ENCODE data around the gene MISP3. TPM values are rescaled to one million over a fixed set of nuclear protein-coding genes. Genes with fewer than 3 reads are reported as not detected.
A peak's percentile ranks its signal among the peaks of the same experiment; 100 is the strongest.

MISP3 gene
- total RNA-seq, 1 donor = 1.7 TPM

DNA sequence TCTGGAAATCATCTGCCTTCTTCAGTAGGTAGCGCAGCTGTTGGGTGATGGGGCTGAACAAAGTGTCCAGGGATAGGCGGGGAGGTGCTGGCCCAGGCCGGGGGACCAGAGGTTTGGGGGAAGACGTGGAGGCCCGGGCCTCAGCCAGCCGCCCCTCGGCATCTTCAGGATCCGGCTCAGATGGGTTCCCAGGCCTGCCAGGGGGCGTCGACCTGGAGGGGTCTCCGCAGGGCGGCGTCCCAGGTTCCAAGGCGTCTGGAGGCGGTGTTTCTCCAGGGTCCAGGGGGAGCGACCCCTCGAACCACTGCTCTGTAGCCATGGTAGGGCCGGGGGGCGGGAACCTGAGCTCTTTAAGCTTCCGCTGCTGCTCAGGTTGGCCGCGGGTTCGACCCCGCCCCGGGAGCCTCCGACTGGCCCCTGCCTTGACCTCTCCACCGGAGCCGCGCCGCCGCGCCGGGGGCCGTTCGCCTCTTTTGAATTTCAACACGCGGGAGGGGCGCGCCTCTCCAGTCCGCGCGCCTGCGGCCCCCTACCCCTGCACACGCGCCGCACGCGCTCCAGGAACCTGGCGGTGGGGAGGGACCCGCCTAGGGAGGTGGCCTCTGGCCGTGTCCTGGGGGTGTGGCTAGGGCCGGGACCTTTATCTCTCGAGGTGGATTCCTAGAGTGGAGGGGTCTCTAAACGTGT lies 12.9 kb downstream of the MISP3 start, which contains the start of gene C19orf67:
C19orf67 (minus strand) TSS at position 475 of the 687 bp plus-strand sequence; CDS start at position 319, 156 bp downstream.
- Histone ChIP-seq H3K9me3 (ENCODE audit: low read depth, low read length) (no peaks in the 10 kb centered on the region), H3K27me3 (ENCODE audit: insufficient read depth, low read length) (no peaks in the 10 kb centered on the region), H3K4me1 (ENCODE audit: insufficient read depth, low read length) (peaks cover 26% of the 10 kb centered on the region), H3K4me3 (ENCODE audit: low read length) (no peak within 1 kb of the TSS)

DNA sequence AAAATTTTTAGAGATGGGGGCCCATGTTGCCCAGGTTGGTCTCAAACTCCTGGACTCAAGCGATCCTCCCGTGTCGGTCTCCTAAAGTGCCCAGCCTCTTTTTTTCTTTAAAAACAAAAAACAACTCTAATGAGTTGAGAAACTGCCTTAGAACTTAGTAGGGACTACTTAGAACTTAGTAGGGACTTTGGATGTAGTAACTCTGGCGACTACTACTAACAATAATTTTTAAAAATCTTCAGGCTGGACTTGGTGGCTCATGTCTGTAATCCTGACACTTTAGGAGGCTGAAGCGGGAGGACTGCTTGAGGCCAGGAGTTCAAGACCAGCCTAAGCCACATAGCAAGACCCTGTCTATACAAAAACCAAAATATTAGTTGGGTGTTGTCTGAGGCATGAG lies 13.5 kb downstream of the MISP3 start:
- Histone ChIP-seq H3K27me3 (ENCODE audit: insufficient read depth, low read length) (no peaks in the 10 kb centered on the region), H3K4me1 (ENCODE audit: insufficient read depth, low read length) (peaks cover 19% of the 10 kb centered on the region), H3K4me3 (ENCODE audit: low read length) (no peak overlapping the region), H3K9me3 (ENCODE audit: low read depth, low read length) (no peaks in the 10 kb centered on the region)

DNA sequence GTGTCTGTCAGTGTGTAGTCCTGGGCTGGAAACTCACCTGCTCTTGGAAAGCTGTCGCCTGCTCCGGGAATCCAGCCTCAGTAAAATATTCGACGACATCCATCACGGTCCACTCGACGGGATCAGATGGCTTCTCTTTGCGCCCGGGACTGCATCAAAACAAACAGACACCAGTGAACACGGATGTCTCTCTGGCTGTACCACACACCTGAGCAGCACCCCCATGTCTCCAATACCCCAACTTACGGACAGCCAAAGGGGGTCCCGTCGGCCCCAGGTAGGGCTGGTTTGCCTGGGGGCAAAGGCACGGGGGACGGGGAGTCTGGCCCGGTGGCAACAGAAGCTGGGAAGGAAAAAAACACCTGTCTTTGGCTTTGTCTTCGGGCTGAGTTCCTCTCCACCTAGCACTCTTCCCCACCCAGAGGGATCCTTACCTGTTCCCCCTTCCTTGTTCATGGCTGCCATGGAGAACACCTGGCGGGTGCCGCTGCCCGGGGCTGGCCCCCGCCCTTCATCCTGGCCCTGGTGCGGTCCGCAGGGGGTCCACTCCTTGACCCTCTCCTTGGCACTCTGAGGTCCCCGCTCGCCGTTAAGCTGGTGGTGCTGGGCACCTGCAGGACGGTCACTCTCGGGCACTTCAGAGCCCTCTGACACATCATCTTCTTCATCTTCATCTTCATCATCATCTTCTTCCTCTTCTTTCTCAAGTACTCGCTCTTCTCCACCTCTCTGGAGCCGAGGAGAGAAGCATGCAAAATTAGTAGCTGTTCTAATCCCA lies 16.2 kb downstream of the MISP3 start:
- Histone ChIP-seq H3K9me3 (ENCODE audit: low read depth, low read length) (no peaks in the 10 kb centered on the region), H3K4me3 (ENCODE audit: low read length) (no peak overlapping the region), H3K4me1 (ENCODE audit: insufficient read depth, low read length) (peaks cover 16% of the 10 kb centered on the region), H3K27me3 (ENCODE audit: insufficient read depth, low read length) (no peaks in the 10 kb centered on the region)

DNA sequence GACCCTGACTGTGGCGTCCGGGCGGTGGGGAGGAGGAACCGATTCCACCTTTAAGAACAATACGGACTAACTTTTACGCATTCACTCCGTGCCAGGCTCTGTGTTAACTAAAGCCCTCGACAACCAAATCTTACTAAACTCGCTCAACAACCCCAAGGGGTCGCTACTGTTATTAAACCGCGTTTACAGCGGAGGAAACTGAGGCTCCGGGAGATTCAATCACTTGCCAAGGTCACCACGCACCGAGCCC lies 16.8 kb downstream of the MISP3 start:
- Histone ChIP-seq H3K4me3 (ENCODE audit: low read length) (no peak overlapping the region), H3K27me3 (ENCODE audit: insufficient read depth, low read length) (no peaks in the 10 kb centered on the region), H3K4me1 (ENCODE audit: insufficient read depth, low read length) (peaks cover 16% of the 10 kb centered on the region), H3K9me3 (ENCODE audit: low read depth, low read length) (no peaks in the 10 kb centered on the region)

DNA sequence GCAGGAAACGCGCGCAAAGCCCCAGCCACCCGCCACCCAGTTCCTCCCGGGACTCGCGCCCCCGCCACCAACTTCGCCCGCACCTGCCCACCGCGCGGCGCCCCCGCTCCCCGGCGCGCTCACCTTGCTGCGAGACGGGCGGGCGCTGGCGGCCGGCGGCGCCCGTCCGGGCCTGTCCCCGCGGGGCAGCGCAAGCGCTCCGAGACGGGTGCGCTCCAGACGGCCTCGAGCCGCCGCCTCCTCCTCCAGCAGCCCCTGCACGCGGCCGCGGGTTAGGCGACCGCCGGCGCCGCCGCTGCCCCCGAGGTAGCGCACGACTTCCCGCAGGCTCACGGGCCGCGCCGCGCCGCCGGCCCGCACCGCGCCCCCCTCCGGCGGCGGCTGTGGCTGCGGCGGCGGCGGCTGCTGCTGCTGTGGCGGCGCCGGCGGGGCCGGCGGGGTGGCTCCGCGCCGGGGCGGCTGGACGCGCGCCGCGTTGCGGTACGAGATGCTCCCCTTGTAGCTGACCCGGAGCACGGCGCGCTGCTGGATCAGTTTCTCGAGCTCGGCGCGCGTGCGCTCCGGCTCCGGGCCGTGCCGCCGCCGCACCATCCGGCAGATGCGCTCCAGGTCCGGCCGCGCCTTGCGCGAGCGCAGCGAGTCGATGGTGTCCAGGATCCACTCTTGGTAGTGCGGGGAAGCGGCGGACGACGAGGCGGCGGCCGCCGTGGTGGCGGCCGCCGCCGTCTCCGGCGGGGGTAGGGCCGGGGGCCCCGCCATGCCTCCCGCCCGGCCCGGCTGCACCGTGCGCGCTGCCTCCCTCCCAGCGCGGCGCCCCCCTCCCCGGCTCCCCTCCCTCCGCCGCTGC lies 17.3 kb downstream of the MISP3 start:
- Histone ChIP-seq H3K4me3 (ENCODE audit: low read length) (peak overlapping the region; percentile 51), H3K9me3 (ENCODE audit: low read depth, low read length) (no peaks in the 10 kb centered on the region), H3K4me1 (ENCODE audit: insufficient read depth, low read length) (peaks cover 16% of the 10 kb centered on the region), H3K27me3 (ENCODE audit: insufficient read depth, low read length) (no peaks in the 10 kb centered on the region)

DNA sequence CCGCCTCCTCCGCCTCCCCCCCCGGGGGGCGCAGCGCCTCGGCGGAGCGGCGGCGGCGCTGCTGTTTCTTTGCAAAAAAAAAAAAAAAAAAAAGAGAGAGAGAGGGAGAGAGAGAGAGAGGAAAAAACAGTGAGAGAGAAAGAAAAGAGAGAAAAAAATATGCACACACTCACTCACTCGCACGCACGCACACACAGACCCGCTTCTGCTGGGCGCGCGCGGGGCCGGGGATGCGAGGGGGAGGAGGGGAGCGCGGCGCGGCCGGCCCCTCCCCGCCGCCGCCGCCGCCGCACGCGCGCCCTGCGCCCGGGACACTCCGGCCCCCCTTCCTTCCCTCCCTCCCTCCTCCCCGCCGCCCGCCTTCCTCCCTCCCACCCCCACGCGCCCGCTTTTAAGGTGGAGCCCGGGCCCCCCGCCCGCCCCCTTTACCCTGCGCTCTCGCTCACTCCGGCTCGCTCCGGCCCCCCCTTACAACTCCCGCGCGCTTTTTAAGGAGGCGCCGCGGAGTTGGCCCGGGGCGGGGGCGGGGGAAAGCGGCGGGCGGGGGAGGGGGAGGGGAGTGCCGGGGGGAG lies 18.0 kb downstream of the MISP3 start, which contains the start of gene SAMD1:
SAMD1 (minus strand) TSS at position 243 of the 572 bp plus-strand sequence.
- Histone ChIP-seq H3K9me3 (ENCODE audit: low read depth, low read length) (no peaks in the 10 kb centered on the region), H3K4me3 (ENCODE audit: low read length) (peak within 1 kb of the TSS; percentile 68), H3K4me1 (ENCODE audit: insufficient read depth, low read length) (peaks cover 16% of the 10 kb centered on the region)

DNA sequence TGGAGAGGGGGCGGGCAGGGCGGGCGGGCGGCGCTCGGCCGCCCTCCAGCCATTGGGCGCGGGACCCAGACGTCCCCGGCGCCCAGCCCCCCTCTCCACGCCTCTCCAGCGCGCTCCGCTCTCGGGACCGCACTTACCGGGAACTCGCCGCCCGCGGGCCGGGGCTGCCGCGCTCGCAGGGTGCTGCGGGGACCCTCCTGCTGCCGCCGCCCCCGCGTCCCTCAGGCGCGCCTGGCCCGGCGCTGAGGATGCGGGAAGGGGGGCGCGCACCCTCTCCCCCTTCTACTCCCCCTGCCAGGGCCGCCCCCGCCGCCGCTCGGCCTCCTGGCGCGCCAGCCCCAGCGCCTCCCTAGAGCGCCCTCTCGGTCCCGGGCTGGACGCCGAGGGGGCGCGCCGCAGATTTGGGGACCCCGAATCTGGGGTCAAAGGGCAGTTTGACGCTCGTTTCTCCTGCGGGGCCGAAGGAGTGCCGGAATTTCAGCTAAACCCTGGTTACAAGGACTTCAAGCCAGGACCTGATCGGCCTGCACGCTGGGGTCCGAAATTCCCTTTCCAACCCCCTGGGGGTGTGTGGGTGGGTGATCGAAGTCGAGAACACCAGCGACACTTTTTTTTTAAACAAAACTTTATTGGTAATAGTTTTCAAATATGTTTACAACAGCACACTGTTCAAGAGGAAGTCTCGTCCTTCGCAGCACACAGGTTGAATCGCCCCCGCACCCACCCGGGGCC lies 18.7 kb downstream of the MISP3 start:
- no peaks in the 10 kb centered on the region for H3K27me3 ChIP-seq (ENCODE audit: insufficient read depth, low read length)
- H3K4me3 ChIP-seq (ENCODE audit: low read length) = peak overlapping the region; percentile 68
- H3K4me1 ChIP-seq (ENCODE audit: insufficient read depth, low read length) = peaks cover 16% of the 10 kb centered on the region
- H3K9me3 ChIP-seq (ENCODE audit: low read depth, low read length) = no peaks in the 10 kb centered on the region

More for the DNA sequence above, 18.0 kb downstream of the MISP3 start, which contains the start of gene SAMD1:
- no peaks in the 10 kb centered on the region for H3K27me3 ChIP-seq (ENCODE audit: insufficient read depth, low read length)

DNA sequence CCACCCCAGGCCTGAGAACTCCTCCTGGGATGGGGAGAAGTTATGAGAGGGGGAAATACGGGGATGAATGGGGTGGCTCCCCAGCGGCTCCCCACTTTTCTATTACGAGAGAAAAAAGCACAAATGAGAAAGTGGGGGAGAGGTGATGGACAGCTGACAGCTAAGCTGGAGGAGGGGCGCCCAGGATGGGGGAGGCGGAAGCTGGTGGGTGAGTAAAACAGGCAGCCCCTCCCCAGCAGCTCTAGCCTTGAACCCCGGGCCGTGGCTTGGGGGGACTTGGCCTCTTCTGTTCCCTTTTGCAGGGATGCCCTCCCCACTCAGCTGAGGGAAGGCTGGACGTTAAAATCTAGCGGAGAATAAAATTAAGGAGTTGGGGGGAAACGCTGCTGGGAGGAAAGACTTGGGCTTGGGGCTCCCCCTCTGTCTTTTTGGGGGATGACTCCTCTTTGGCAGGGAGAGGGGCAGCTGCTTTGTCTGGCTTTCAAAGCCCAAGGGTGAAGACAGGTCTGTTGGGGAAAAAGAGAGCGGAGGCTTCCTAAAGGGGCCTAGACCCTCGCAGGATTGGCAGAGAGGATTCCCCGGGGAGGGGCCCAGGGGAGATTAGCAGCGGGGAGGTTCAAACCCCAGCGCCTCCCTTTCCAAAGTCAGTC lies 19.4 kb downstream of the MISP3 start:
- Histone ChIP-seq H3K9me3 (ENCODE audit: low read depth, low read length) (no peaks in the 10 kb centered on the region), H3K4me1 (ENCODE audit: insufficient read depth, low read length) (peaks cover 16% of the 10 kb centered on the region), H3K4me3 (ENCODE audit: low read length) (peak overlapping the region; percentile 68), H3K27me3 (ENCODE audit: insufficient read depth, low read length) (no peaks in the 10 kb centered on the region)

DNA sequence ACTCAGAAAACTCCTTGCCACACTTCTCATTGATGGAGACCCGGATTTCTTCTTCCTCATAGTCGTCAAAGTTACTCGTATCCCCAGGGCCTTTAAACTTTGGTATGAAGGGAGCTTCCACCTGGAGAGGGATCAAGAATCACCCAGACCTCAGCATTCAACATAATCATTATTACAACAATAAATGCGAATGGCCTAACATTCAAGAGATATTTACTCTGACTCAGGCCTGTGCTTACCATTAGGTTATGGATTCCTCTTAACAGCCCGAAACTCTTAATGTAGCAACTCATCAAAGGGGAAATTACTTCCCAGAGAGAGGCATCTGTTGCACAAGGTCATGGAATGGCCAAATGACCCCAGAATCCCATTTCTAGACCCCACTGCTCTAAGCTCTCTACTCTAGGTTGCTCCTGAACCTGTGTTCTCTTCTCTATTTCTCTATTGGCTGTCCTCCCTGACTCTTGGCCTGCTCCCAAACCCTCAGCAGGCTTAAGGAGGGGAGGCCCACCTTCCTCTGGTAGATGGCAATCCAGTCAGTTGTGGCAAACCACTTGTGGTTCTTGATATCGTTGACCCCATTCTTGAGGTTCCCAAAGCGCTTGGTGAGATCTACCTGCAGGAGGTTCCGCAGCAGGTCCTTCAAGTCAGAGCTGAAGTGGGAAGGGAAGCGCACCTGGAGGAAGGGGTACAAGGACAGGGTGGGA lies 20.7 kb downstream of the MISP3 start:
- peaks cover 16% of the 10 kb centered on the region for H3K4me1 ChIP-seq (ENCODE audit: insufficient read depth, low read length)
- no peaks in the 10 kb centered on the region for H3K9me3 ChIP-seq (ENCODE audit: low read depth, low read length)

DNA sequence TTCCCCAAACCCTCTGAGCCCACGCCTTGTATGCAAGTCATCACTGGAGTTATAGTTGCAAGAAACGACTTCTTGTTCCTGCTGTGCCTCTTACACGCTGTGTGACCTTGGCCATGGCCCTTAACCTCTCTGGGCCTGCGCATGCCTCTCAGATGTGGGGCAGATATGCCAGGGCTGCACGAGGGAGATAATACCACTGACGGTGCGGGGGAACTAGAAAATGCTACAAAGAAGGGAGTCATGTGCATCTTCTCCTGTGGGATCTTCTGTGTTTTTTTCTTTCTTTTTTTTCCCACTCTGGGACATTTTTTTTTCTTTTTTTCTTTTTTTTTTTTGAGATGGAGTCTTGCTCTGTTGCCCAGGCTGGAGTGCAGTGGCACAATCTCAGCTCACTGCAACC lies 22.3 kb downstream of the MISP3 start:
- Histone ChIP-seq H3K9me3 (ENCODE audit: low read depth, low read length) (no peaks in the 10 kb centered on the region), H3K4me1 (ENCODE audit: insufficient read depth, low read length) (peaks cover 8% of the 10 kb centered on the region), H3K27me3 (ENCODE audit: insufficient read depth, low read length) (no peaks in the 10 kb centered on the region), H3K4me3 (ENCODE audit: low read length) (no peak overlapping the region)

More for the DNA sequence above, 20.7 kb downstream of the MISP3 start:
- Histone ChIP-seq H3K4me3 (ENCODE audit: low read length) (no peak overlapping the region), H3K27me3 (ENCODE audit: insufficient read depth, low read length) (no peaks in the 10 kb centered on the region)

DNA sequence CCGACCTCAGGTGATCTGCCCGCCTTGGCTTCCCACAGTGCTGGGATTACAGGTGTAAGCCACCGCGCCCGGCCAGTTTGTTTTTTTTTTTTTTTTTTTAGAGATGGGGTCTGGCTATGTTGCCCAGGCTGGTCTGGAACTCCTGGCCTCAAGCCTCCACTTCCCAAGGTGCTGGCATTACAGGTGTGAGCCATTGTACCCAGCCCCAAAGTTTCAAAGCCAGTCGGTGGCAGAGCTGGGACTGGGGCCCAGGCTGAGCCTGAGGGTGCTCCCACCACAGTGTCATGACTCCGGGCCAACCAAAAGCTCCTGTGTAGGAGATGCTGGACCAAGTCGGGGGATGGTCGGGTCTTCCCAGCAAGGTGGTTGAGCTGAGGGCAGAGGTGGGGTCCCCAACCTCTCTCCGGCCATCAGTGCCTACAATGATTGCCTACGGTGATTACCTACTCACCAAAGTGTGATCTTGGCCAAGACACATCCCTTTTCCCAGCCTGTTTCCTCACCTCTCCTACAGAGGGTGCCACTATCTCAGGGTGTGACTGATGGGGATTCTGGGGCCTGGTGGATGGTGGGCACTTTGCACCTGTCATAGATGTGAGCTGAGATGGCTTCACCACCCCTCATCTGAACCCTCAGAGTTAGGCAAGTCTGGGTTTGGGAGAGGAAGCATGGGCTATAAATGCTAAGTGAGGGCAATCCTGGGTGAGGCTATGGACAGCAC lies 23.8 kb downstream of the MISP3 start:
- Histone ChIP-seq H3K27me3 (ENCODE audit: insufficient read depth, low read length) (no peaks in the 10 kb centered on the region), H3K4me1 (ENCODE audit: insufficient read depth, low read length) (peaks cover 8% of the 10 kb centered on the region), H3K9me3 (ENCODE audit: low read depth, low read length) (no peaks in the 10 kb centered on the region), H3K4me3 (ENCODE audit: low read length) (no peak overlapping the region)

DNA sequence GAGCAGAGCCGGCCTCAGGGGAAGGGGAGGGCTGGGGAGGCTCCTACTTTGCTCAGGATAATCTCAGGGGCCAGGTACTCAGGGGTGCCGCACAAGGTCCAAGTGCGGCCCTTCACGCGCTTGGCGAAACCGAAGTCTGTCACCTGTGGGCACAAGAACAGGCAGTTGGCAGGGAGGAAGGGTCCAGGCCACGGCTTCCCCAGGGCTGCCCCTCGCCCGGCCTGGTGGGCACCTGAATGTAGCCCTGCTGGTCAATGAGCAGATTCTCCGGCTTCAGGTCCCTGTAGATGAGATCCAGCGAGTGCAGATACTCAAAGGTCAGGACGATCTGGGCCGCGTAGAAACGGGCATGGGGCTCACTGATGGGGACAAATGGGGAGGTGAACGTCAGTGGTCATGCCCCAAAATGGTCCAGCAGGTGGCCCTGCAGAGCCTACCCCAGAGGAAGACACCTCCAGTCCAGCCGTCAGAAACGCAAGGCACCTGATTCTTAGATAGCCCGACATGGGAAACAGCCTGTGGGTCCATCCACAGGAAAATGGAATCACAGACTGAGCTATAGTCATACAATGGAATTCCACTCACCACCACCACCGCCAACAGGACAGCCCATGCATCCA lies 25.1 kb downstream of the MISP3 start:
- no peaks in the 10 kb centered on the region for H3K9me3 ChIP-seq (ENCODE audit: low read depth, low read length)
- H3K27me3 ChIP-seq (ENCODE audit: insufficient read depth, low read length) = no peaks in the 10 kb centered on the region
- no peaks in the 10 kb centered on the region for H3K4me1 ChIP-seq (ENCODE audit: insufficient read depth, low read length)
- no peak overlapping the region for H3K4me3 ChIP-seq (ENCODE audit: low read length)
